ENCODE data around the gene STOX1.
"Not testable (repeated sequence)": the region's sequence is repeated elsewhere in the genome, so short reads cannot be mapped to it uniquely, and the experiment has no call there.

Gene STOX1

GRCh38 chr10:68826764-68827591 is at the start of gene STOX1:
TSS of gene STOX1 (plus strand) at chr10:68827531. CDS start at chr10:68827624, 93 bp downstream.
- DNase-seq, result peak; percentile 83

- DNase-seq, result no peak
Observed at GRCh38 chr10:68781613-68782574, 45.4 kb upstream of the STOX1 start.

- DNase-seq, result no peak
Observed at GRCh38 chr10:68784476-68784875, 42.9 kb upstream of the STOX1 start.

- no peak for DNase-seq
Observed at GRCh38 chr10:68787813-68788212, 39.5 kb upstream of the STOX1 start.

GRCh38 chr10:68790476-68790875 is 36.9 kb upstream of the STOX1 start:
- no peak for DNase-seq

- DNase-seq, result no peak
Observed at GRCh38 chr10:68792115-68792514, 35.2 kb upstream of the STOX1 start.

- peak; percentile 54 for DNase-seq
Observed at GRCh38 chr10:68795886-68796532, 31.3 kb upstream of the STOX1 start.

- DNase-seq, result peak; percentile 1
Observed at GRCh38 chr10:68796605-68797004, 30.7 kb upstream of the STOX1 start.

GRCh38 chr10:68800211-68800610 is 27.1 kb upstream of the STOX1 start:
- no peak for DNase-seq

GRCh38 chr10:68804692-68805091 is 22.6 kb upstream of the STOX1 start:
- DNase-seq, result no peak

- peak; percentile 19 for DNase-seq
Observed at GRCh38 chr10:68810830-68811229, 16.5 kb upstream of the STOX1 start.

- DNase-seq, result peak; percentile 1
Observed at GRCh38 chr10:68811314-68812009, 15.9 kb upstream of the STOX1 start.

GRCh38 chr10:68812420-68812819 is 14.9 kb upstream of the STOX1 start:
- DNase-seq, result peak; percentile 34

GRCh38 chr10:68813559-68813958 is 13.8 kb upstream of the STOX1 start:
- peak; percentile 12 for DNase-seq

GRCh38 chr10:68816796-68817412 is 10.4 kb upstream of the STOX1 start:
- DNase-seq, result peak; percentile 2

GRCh38 chr10:68820359-68820758 is 7.0 kb upstream of the STOX1 start:
- not testable (repeated sequence) for DNase-seq

GRCh38 chr10:68822626-68823025 is 4.7 kb upstream of the STOX1 start:
- DNase-seq, result not testable (repeated sequence)

GRCh38 chr10:68827592-68827959 is 245 bp downstream of the STOX1 start:
- DNase-seq, result not testable (repeated sequence)

- DNase-seq, result peak; percentile 64
Observed at GRCh38 chr10:68828083-68828601, 811 bp downstream of the STOX1 start.

- DNase-seq, result no peak
Observed at GRCh38 chr10:68828833-68829232, 1.5 kb downstream of the STOX1 start.

- DNase-seq, result no peak
Observed at GRCh38 chr10:68829521-68829920, 2.2 kb downstream of the STOX1 start.

GRCh38 chr10:68829952-68830351 is 2.6 kb downstream of the STOX1 start:
- DNase-seq, result no peak

All from activated effector memory CD4-positive, alpha-beta T cell treated with anti-CD3 and anti-CD28 coated beads, Interleukin-2, amount 50 U/mL, for 16 hours (primary cell).